Measurements from ENCODE around the gene RRAGC.

Gene RRAGC

GRCh38 chr1:38870996-38871395 lies 11.4 kb upstream of the RRAGC start:
- peak overlapping the region; percentile 75 for H3K4me2 ChIP-seq (ENCODE audit: low read depth, low read length, poor library complexity, severe bottlenecking)
- H3K79me2 ChIP-seq (ENCODE audit: insufficient read depth, low read length): peaks cover 26% of the 10 kb centered on the region
- H3K9me2 ChIP-seq (replicated peaks; ENCODE audit: low read depth, low read length): no peaks in the 10 kb centered on the region
- no peaks in the 10 kb centered on the region for H3F3A ChIP-seq (ENCODE audit: low read depth)
- H2AFZ ChIP-seq (ENCODE audit: low read length): no peak overlapping the region
- no peaks in the 10 kb centered on the region for H3K36me3 ChIP-seq (ENCODE audit: insufficient read depth, low read length)
- TF ChIP-seq EZH2phosphoT487 (IDR thresholded peaks at IDR 0.05; ENCODE audit: borderline replicate concordance): no peak
- TF ChIP-seq CTCF (conservative IDR thresholded peaks at IDR 0.05; ENCODE audit: low read length): no peak
- H3K4me1 ChIP-seq (ENCODE audit: insufficient read depth, low read length, poor library complexity, severe bottlenecking): peaks cover 16% of the 10 kb centered on the region
- H3K27me3 ChIP-seq (ENCODE audit: insufficient read depth, low read length, poor library complexity, severe bottlenecking): no peaks in the 10 kb centered on the region
- peaks cover 8% of the 10 kb centered on the region for H4K20me1 ChIP-seq (ENCODE audit: insufficient read depth, low read length, poor library complexity, severe bottlenecking)
- no peak overlapping the region for H3K4me3 ChIP-seq (ENCODE audit: low read length, poor library complexity, severe bottlenecking)
- H3K9ac ChIP-seq (ENCODE audit: low read depth, low read length, poor library complexity, severe bottlenecking): no peak overlapping the region
- no peaks in the 10 kb centered on the region for H3K9me3 ChIP-seq (ENCODE audit: insufficient read depth, low read depth, low read length)

- Histone ChIP-seq H3K27me3 (ENCODE audit: insufficient read depth, low read length, poor library complexity, severe bottlenecking) (no peaks in the 10 kb centered on the region), H4K20me1 (ENCODE audit: insufficient read depth, low read length, poor library complexity, severe bottlenecking) (peaks cover 6% of the 10 kb centered on the region), H3K4me1 (ENCODE audit: insufficient read depth, low read length, poor library complexity, severe bottlenecking) (peaks cover 7% of the 10 kb centered on the region), H3K79me2 (ENCODE audit: insufficient read depth, low read length) (peaks cover 14% of the 10 kb centered on the region), H2AFZ (ENCODE audit: low read length) (no peak overlapping the region), H3K36me3 (ENCODE audit: insufficient read depth, low read length) (no peaks in the 10 kb centered on the region), H3F3A (ENCODE audit: low read depth) (no peaks in the 10 kb centered on the region), H3K9me2 (replicated peaks; ENCODE audit: low read depth, low read length) (no peaks in the 10 kb centered on the region), H3K9ac (ENCODE audit: low read depth, low read length, poor library complexity, severe bottlenecking) (no peak overlapping the region), H3K4me2 (ENCODE audit: low read depth, low read length, poor library complexity, severe bottlenecking) (no peak overlapping the region), H3K9me3 (ENCODE audit: insufficient read depth, low read depth, low read length) (no peaks in the 10 kb centered on the region), H3K4me3 (ENCODE audit: low read length, poor library complexity, severe bottlenecking) (no peak overlapping the region)
- TF ChIP-seq CTCF (conservative IDR thresholded peaks at IDR 0.05; ENCODE audit: low read length): no peak
- TF ChIP-seq EZH2phosphoT487 (IDR thresholded peaks at IDR 0.05; ENCODE audit: borderline replicate concordance): no peak
Observed at GRCh38 chr1:38867208-38867607, 7.6 kb upstream of the RRAGC start.

- H2AFZ ChIP-seq (ENCODE audit: low read length): no peak overlapping the region
- H3K9me3 ChIP-seq (ENCODE audit: insufficient read depth, low read depth, low read length): no peaks in the 10 kb centered on the region
- no peaks in the 10 kb centered on the region for H4K20me1 ChIP-seq (ENCODE audit: insufficient read depth, low read length, poor library complexity, severe bottlenecking)
- H3K9ac ChIP-seq (ENCODE audit: low read depth, low read length, poor library complexity, severe bottlenecking): peak overlapping the region; percentile 15
- H3K4me1 ChIP-seq (ENCODE audit: insufficient read depth, low read length, poor library complexity, severe bottlenecking): peaks cover 6% of the 10 kb centered on the region
- no peaks in the 10 kb centered on the region for H3K36me3 ChIP-seq (ENCODE audit: insufficient read depth, low read length)
- H3K27me3 ChIP-seq (ENCODE audit: insufficient read depth, low read length, poor library complexity, severe bottlenecking): no peaks in the 10 kb centered on the region
- no peaks in the 10 kb centered on the region for H3F3A ChIP-seq (ENCODE audit: low read depth)
- no peak overlapping the region for H3K4me2 ChIP-seq (ENCODE audit: low read depth, low read length, poor library complexity, severe bottlenecking)
- H3K79me2 ChIP-seq (ENCODE audit: insufficient read depth, low read length): peaks cover 5% of the 10 kb centered on the region; the same call in 1 of the 2 replicates
- no peak overlapping the region for H3K4me3 ChIP-seq (ENCODE audit: low read length, poor library complexity, severe bottlenecking)
- no peaks in the 10 kb centered on the region for H3K9me2 ChIP-seq (replicated peaks; ENCODE audit: low read depth, low read length)
- TF ChIP-seq CTCF (conservative IDR thresholded peaks at IDR 0.05; ENCODE audit: low read length): no peak
- no peak for TF ChIP-seq EZH2phosphoT487 (IDR thresholded peaks at IDR 0.05; ENCODE audit: borderline replicate concordance)
Observed at GRCh38 chr1:38865112-38865715, 5.6 kb upstream of the RRAGC start.

Data from Loucy (cell line).